Activated T-cell treated with anti-CD3 and anti-CD28 coated beads for 1 hour (primary cell): ENCODE measurements around the gene DERL3.

Experiments used
- DNase-seq: peaks from one replicate; pipeline ENCODE4 v3.0.0-alpha.2; 2020; ENCODE audit warnings: low read depth

DERL3 gene

GRCh38 chr22:23801886-23802377 lies 36.9 kb downstream of the DERL3 start:
- no peak for DNase-seq

- no peak for DNase-seq
These were observed 37.5 kb downstream of the DERL3 start for GRCh38 chr22:23801238-23801821.

- DNase-seq, result no peak
These were observed 38.2 kb downstream of the DERL3 start for GRCh38 chr22:23800297-23801237.

- DNase-seq, result no peak
These were observed 42.3 kb downstream of the DERL3 start for GRCh38 chr22:23796461-23796860.

GRCh38 chr22:23793326-23793725 lies 45.5 kb downstream of the DERL3 start:
- no peak for DNase-seq

GRCh38 chr22:23791738-23792645 lies 46.8 kb downstream of the DERL3 start:
- no peak for DNase-seq

- no peak for DNase-seq
These were observed 47.7 kb downstream of the DERL3 start for GRCh38 chr22:23790819-23791737.

GRCh38 chr22:23789638-23790037 lies 49.2 kb downstream of the DERL3 start:
- DNase-seq, result no peak

- no peak for DNase-seq
These were observed 49.7 kb downstream of the DERL3 start for GRCh38 chr22:23789121-23789520.

- DNase-seq, result no peak
These were observed 50.9 kb downstream of the DERL3 start for GRCh38 chr22:23787910-23788309.

GRCh38 chr22:23787600-23787896 lies 51.3 kb downstream of the DERL3 start:
- DNase-seq, result no peak

GRCh38 chr22:23786752-23787599 lies 51.8 kb downstream of the DERL3 start, which contains the start of gene SMARCB1:
TSS of gene SMARCB1 (plus strand) at chr22:23786966. CDS start at chr22:23787170, 204 bp downstream.
- DNase-seq, result peak; percentile 93

GRCh38 chr22:23786261-23786710 lies 52.5 kb downstream of the DERL3 start:
- no peak for DNase-seq
